ENCODE results near the gene PARVB. TPM values are rescaled to one million over a fixed set of nuclear protein-coding genes. Genes with fewer than 3 reads are reported as not detected.

Gene PARVB
- total RNA-seq, 4 donors from 2014 or later = 10.5 to 25.1 (median 14.6) TPM

DNA sequence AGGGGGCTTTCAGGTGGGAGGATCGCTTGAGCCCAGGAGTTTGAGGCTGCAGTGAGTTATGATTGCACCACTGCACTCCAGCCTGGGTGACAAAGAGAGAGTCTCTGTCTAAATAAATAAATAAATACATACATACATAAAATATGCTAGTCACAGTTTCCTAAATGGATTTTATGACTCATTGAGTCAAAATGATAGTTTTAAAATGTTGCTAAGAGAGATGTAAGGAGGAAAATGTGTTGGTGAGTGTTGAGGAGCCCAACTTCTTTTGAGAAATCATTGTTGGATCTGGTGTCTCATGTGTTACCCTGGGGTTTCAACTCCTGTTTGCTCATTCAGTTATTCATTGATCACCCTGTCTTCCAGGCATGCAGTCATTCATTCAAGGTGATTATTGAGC lies 21.0 kb downstream of the PARVB start:
- no peak overlapping the region for H3K4me3 ChIP-seq (ENCODE audit: low read depth, poor library complexity, severe bottlenecking)
- WGBS, 2 donors = 94 to 100% methylated on average over 1 of the region's 1 CpG
- no peak for DNase-seq (ENCODE audit: low spot score in 2 of 2)
- intact Hi-C loops (cut with DNase I; ENCODE audit: low total_unique reads) = no loop called here
- TF ChIP-seq, protein P1, sequence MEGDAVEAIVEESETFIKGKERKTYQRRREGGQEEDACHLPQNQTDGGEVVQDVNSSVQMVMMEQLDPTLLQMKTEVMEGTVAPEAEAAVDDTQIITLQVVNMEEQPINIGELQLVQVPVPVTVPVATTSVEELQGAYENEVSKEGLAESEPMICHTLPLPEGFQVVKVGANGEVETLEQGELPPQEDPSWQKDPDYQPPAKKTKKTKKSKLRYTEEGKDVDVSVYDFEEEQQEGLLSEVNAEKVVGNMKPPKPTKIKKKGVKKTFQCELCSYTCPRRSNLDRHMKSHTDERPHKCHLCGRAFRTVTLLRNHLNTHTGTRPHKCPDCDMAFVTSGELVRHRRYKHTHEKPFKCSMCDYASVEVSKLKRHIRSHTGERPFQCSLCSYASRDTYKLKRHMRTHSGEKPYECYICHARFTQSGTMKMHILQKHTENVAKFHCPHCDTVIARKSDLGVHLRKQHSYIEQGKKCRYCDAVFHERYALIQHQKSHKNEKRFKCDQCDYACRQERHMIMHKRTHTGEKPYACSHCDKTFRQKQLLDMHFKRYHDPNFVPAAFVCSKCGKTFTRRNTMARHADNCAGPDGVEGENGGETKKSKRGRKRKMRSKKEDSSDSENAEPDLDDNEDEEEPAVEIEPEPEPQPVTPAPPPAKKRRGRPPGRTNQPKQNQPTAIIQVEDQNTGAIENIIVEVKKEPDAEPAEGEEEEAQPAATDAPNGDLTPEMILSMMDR (IDR thresholded peaks at IDR 0.05) = no peak
- TF ChIP-seq POLR2A (IDR thresholded peaks at IDR 0.05) = no peak

DNA sequence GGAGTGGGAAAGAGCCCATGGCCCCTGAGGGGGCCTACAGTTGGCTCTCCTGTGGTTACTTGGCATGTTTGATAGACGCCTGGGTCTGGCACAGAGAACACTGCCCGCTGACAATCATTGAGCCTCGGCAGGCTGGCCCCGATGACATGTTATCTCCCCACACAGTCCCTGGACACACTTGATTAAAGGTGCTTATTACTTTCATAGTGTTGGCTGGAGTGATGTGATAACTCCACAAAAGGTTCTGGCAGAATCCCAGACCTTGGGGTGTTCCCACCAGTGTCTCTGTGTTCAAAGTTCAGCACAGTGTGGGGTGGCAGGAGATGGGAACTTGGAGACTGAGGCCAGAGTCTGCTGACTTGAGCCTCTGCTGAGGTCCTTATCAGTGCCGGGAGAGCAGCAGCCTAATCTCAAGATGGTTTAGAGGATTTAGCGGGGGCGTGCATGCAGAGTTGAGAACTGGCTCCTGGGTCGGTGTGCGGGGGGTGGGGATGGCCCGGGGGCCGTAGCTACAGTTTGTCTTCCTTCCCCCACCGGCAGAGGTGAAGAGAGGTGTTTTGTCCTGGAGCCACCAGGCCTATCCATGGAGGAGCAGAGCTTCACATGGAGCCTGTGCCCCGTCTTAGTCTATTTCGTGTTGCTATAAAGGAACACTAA lies 22.5 kb downstream of the PARVB start:
- H3K4me3 ChIP-seq (ENCODE audit: low read depth, poor library complexity, severe bottlenecking) = no peak overlapping the region
- DNase-seq (ENCODE audit: low spot score in 2 of 2) = no peak
- intact Hi-C loops (cut with DNase I; ENCODE audit: low total_unique reads) = no loop called here
- WGBS, 2 donors = 88 to 95% methylated on average over 14 of the region's 14 CpGs
- no peak for TF ChIP-seq POLR2A (IDR thresholded peaks at IDR 0.05)
- TF ChIP-seq, protein P1 (IDR thresholded peaks at IDR 0.05) = no peak

DNA sequence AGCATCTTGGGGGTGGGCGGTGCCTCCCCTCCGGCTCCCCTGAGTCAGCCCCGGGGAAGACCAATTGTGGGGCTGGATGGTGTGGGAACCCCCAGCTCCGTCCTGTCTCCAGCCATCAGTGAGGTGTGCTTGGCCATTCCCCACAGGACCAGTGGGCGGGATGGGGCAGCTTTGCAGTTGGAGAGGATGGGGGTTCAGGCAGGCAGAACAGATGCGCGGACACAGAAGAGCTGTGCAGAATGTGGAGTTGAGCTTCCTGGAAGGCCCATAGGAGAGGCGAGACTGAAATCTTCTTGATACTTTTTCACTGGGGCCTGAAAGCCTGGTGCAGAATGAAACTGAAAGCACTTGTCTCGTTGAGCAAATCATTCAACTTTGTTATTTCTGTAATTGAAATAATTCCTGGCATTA lies 23.8 kb downstream of the PARVB start:
- no peak for DNase-seq (ENCODE audit: low spot score in 2 of 2)
- WGBS, 2 donors = 78 to 83% methylated on average over 9 of the region's 9 CpGs
- no peak overlapping the region for H3K4me3 ChIP-seq (ENCODE audit: low read depth, poor library complexity, severe bottlenecking)
- intact Hi-C loops (cut with DNase I; ENCODE audit: low total_unique reads) = no loop called here
- TF ChIP-seq, protein P1 (IDR thresholded peaks at IDR 0.05) = no peak
- TF ChIP-seq POLR2A (IDR thresholded peaks at IDR 0.05) = no peak

- DNase-seq (ENCODE audit: low spot score in 2 of 2) = no peak
- intact Hi-C loops (cut with DNase I; ENCODE audit: low total_unique reads) = no loop called here
- no peak overlapping the region for H3K4me3 ChIP-seq (ENCODE audit: low read depth, poor library complexity, severe bottlenecking)
- WGBS, 2 donors = 63 to 69% methylated on average over 20 of the region's 20 CpGs
- TF ChIP-seq POLR2A (IDR thresholded peaks at IDR 0.05) = no peak
- TF ChIP-seq, protein P1 (IDR thresholded peaks at IDR 0.05) = no peak
Observed at GRCh38 chr22:44049486-44050231, 25.6 kb downstream of the PARVB start.

- no peak overlapping the region for H3K4me3 ChIP-seq (ENCODE audit: low read depth, poor library complexity, severe bottlenecking)
- intact Hi-C loops (cut with DNase I; ENCODE audit: low total_unique reads) = no loop called here
- TF ChIP-seq, protein P1 (IDR thresholded peaks at IDR 0.05) = no peak
- TF ChIP-seq POLR2A (IDR thresholded peaks at IDR 0.05) = no peak
- DNase-seq (ENCODE audit: low spot score in 2 of 2) = no peak
- 83 to 86% methylated on average over 13 of the region's 13 CpGs for WGBS, 2 donors
Observed at GRCh38 chr22:44050766-44051355, 26.8 kb downstream of the PARVB start.
